Measurements from ENCODE around the gene UQCC5. TPM values are rescaled to one million over a fixed set of nuclear protein-coding genes. Genes with fewer than 3 reads are reported as not detected.

UQCC5 gene
- total RNA-seq (10 to 100 TPM in 3 of 7 donors, 1 to 10 TPM in 4; 2.7 to 12.8 (median 7.6) TPM), polyA plus RNA-seq (10 to 100 TPM; 24.8 to 41.5 (median 26.1) TPM)
- long read RNA-seq, donor 1, transcript SMIM4-203 (2 exons, 1,770 nt), result major isoform, 7 of 11 reads
- long read RNA-seq, donor 1, partial matches to known transcripts, result 0 of 11 reads
- long read RNA-seq, donor 1, other reads (novel, unspliced or antisense), result 0 of 11 reads
- long read RNA-seq, donor 2, transcript SMIM4-203 (2 exons, 1,770 nt), result major isoform, 6 of 11 reads
- long read RNA-seq, donor 2, partial matches to known transcripts, result 0 of 11 reads
- long read RNA-seq, donor 2, other reads (novel, unspliced or antisense), result 0 of 11 reads

GRCh38 chr3:52536369-52537164 is at the start of gene UQCC5:
UQCC5 (plus strand) TSS chr3:52536605; CDS start chr3:52536756, 151 bp downstream.
- no peaks in the 10 kb centered on the region for H3K9me3 ChIP-seq
- 0% methylated on average over 28 to 65 of the region's 65 CpGs for WGBS, 5 donors
- H3K4me1 ChIP-seq, result peaks cover 30 to 78% (median 59%) of the 10 kb centered on the region in 6 donors
- H3K4me3 ChIP-seq, result peak within 1 kb of the TSS; percentile 64 to 94 (median 78)
- DNase-seq, result peak; percentile 99
- peak; percentile 99 to 100 (median 99) for TF ChIP-seq POLR2AphosphoS5 (IDR thresholded peaks at IDR 0.05)
- peak; percentile 76 to 94 (median 79) for TF ChIP-seq POLR2A (IDR thresholded peaks at IDR 0.05)
- peak in 5 of 11 experiments; percentile 19 to 44 (median 27) for TF ChIP-seq CTCF (IDR thresholded peaks at IDR 0.05 in 8 of 11, conservative IDR thresholded peaks at IDR 0.05 in 3 of 11)
- intact Hi-C loops (cut with DNase I; ENCODE audit: low total_unique reads), result no loop called here
- peaks cover 0 to 27% (median 5%) of the 10 kb centered on the region in 7 donors for H3K27me3 ChIP-seq (replicated peaks in 1 of 7)
- H3K27ac ChIP-seq, result peak within 1 kb of the TSS; percentile 73 to 95 (median 90)
- H3K36me3 ChIP-seq, result peaks cover 0 to 23% (median 5%) of the 10 kb centered on the region in 6 donors

GRCh38 chr3:52487050-52487787 is 49.2 kb upstream of the UQCC5 start:
- 86 to 92% (median 89%) methylated on average over 30 to 31 of the region's 31 CpGs for WGBS, 5 donors
- Histone ChIP-seq H3K27me3 (replicated peaks in 1 of 7) (no peaks in the 10 kb centered on the region), H3K4me3 (no peak overlapping the region), H3K4me1 (peaks cover 6 to 69% (median 37%) of the 10 kb centered on the region in 6 donors), H3K36me3 (peaks cover 0 to 99% (median 79%) of the 10 kb centered on the region in 6 donors), H3K9me3 (no peaks in the 10 kb centered on the region), H3K27ac (no peak overlapping the region)
- TF ChIP-seq POLR2AphosphoS5 (IDR thresholded peaks at IDR 0.05), result peak in 2 of 3 donors; percentile 25 to 33
- no peak for TF ChIP-seq POLR2A (IDR thresholded peaks at IDR 0.05)
- no peak for TF ChIP-seq CTCF (IDR thresholded peaks at IDR 0.05 in 8 of 11, conservative IDR thresholded peaks at IDR 0.05 in 3 of 11)
- intact Hi-C loops (cut with DNase I; ENCODE audit: low total_unique reads), result no loop called here
- DNase-seq, result peak; percentile 64

GRCh38 chr3:52487788-52488691 is 48.4 kb upstream of the UQCC5 start:
- Histone ChIP-seq H3K36me3 (peaks cover 0 to 99% (median 78%) of the 10 kb centered on the region in 6 donors), H3K4me1 (peaks cover 11 to 77% (median 42%) of the 10 kb centered on the region in 6 donors), H3K27ac (no peak overlapping the region), H3K27me3 (replicated peaks in 1 of 7) (no peaks in the 10 kb centered on the region), H3K9me3 (no peaks in the 10 kb centered on the region), H3K4me3 (no peak overlapping the region)
- WGBS, 5 donors, result 96 to 97% (median 97%) methylated on average over 46 to 59 of the region's 59 CpGs
- peak; percentile 73 for DNase-seq
- TF ChIP-seq POLR2AphosphoS5 (IDR thresholded peaks at IDR 0.05) (peak in 1 of 3 donors; percentile 34), POLR2A (IDR thresholded peaks at IDR 0.05) (no peak)
- intact Hi-C loops (cut with DNase I; ENCODE audit: low total_unique reads), result no loop called here

Measured in spleen (tissue), 13 donors.